Tibial nerve (tissue), 4 donors: Measurements from ENCODE around the gene KLC1. TPM values are rescaled to one million over a fixed set of nuclear protein-coding genes. Genes with fewer than 3 reads are reported as not detected.

Source experiments
- DNase-seq, 2 donors: peaks; one replicate each; pipeline ENCODE4 v3.0.0-alpha.2; 2019; ENCODE audit warnings: low spot score in 2 of 2
- H3K27ac ChIP-seq, 4 donors: fragments of 200-600 bp; sonication (generic) in 3 of 4; one replicate each; pipeline ENCODE4 v1.5.1; 2017 to 2019; ENCODE audit warnings: mild to moderate bottlenecking in 1 of 4
- H3K27me3 ChIP-seq, 2 donors: fragments of 200-600 bp; sonication (generic) in 1 of 2; one replicate each; pipeline versions ENCODE4 v1.5.1 to v1.6.0; 2017 to 2019
- H3K36me3 ChIP-seq, 3 donors: fragments of 200-600 bp; sonication (generic); one replicate each; pipeline ENCODE4 v1.5.1; 2018 to 2019
- H3K4me1 ChIP-seq, 4 donors: fragments of 200-600 bp; sonication (generic) in 3 of 4; one replicate each; pipeline ENCODE4 v1.5.1; 2017 to 2019
- H3K4me3 ChIP-seq, 4 donors: fragments of 200-600 bp; sonication (generic) in 3 of 4; one replicate each; pipeline ENCODE4 v1.5.1; 2017 to 2019; ENCODE audit warnings: mild to moderate bottlenecking in 1 of 4, moderate library complexity in 1 of 4
- H3K9me3 ChIP-seq, 4 donors: fragments of 200-600 bp; sonication (generic) in 3 of 4; one replicate each; pipeline ENCODE4 v1.5.1; 2017 to 2019
- EP300 ChIP-seq, 2 donors: sonication (generic); formaldehyde crosslinking; IDR thresholded peaks; one replicate each; pipeline ENCODE4 v1.6.1; 2017; ENCODE audit warnings: antibody characterized with exemption in 2 of 2, mild to moderate bottlenecking in 1 of 2
- POLR2A ChIP-seq, 2 donors: fragments of 450-650 bp; IDR thresholded peaks; one replicate each; pipeline ENCODE4 v1.6.1; 2017; ENCODE audit warnings: antibody characterized with exemption in 2 of 2, mild to moderate bottlenecking in 2 of 2, moderate library complexity in 2 of 2
- WGBS, 2 donors: methylation state at CpG; one replicate each; pipeline ENCODE4 v1.1.5; 2018; 5-methylcytosine and 5-hydroxymethylcytosine counted together
- total RNA-seq, 4 donors: library from RNA; depleted of rRNA; stranded (reverse); fragments of >200 nt; gene quantifications; one replicate each; pipeline ENCODE4 v1.1.0, GENCODE V29; 2016
- TF ChIP-seq, protein P1 (sequence below), 5 experiments: fragments of 200-600 bp in 3 of 5; fragments of 450-650 bp in 2 of 5; sonication (generic) in 3 of 5; IDR thresholded peaks; one replicate each; pipeline ENCODE4 v1.5.1; 2016 to 2019; ENCODE audit warnings: antibody characterized with exemption in 5 of 5, mild to moderate bottlenecking in 3 of 5, moderate library complexity in 2 of 5

KLC1 gene
- total RNA-seq, 4 donors from 2014 or later: 402 to 561 (median 495) TPM

DNA sequence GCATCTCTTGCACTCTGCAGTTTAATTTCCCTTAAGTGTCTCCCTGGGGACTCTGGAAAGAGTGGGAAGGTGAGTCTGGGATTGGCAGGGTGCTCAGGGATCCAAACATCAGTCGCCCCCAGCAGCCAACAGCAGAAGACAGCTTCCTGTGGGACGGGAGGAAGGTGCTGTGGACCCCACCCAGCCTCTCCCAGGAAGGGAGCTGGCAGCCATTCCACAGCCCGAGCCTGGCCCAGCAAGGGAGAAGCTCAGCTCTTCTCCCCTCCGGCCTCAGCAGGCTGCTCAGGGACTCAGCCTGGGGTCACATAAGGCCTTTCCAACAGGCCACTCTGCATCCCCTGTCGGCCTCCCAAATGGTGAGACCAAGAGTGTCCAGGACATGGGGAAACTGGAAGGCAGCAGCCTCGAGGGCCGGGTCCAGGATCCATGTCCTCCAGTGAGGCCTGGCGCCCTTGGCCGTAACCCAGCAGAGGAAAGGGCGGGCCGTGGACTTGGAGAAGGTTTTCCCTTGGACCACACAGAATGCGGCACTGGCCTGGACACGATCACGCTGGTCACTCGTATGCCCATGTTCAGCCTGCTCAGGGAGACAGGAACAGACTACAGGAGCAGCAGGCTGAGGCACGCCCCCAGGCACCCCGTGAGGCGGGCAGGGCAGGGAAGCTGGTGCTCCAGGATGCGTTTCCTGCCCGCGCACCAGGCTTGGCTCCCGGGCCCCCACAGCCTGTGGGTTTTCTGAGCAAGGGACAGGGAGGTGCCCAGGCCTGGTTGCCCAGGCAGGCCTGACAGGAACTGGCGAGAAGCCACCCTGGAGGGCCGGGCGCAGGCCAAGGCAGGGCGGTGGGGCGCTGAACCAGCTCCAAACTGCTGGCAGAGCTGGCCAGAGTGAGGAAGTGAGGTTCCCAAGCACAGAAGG, 82.8 kb downstream of the KLC1 start:
- Histone ChIP-seq H3K36me3 (peaks cover 0 to 34% (median 4%) of the 10 kb centered on the region in 3 donors), H3K27me3 (no peaks in the 10 kb centered on the region), H3K4me3 (no peak overlapping the region), H3K4me1 (peaks cover 0 to 49% (median 10%) of the 10 kb centered on the region in 4 donors), H3K9me3 (no peaks in the 10 kb centered on the region), H3K27ac (peak overlapping the region in 3 of 4 donors; percentile 32 to 70 (median 38))
- 48 to 49% methylated on average over 14 to 19 of the region's 27 CpGs for WGBS, 2 donors
- DNase-seq: no peak
- TF ChIP-seq, protein P1, sequence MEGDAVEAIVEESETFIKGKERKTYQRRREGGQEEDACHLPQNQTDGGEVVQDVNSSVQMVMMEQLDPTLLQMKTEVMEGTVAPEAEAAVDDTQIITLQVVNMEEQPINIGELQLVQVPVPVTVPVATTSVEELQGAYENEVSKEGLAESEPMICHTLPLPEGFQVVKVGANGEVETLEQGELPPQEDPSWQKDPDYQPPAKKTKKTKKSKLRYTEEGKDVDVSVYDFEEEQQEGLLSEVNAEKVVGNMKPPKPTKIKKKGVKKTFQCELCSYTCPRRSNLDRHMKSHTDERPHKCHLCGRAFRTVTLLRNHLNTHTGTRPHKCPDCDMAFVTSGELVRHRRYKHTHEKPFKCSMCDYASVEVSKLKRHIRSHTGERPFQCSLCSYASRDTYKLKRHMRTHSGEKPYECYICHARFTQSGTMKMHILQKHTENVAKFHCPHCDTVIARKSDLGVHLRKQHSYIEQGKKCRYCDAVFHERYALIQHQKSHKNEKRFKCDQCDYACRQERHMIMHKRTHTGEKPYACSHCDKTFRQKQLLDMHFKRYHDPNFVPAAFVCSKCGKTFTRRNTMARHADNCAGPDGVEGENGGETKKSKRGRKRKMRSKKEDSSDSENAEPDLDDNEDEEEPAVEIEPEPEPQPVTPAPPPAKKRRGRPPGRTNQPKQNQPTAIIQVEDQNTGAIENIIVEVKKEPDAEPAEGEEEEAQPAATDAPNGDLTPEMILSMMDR (IDR thresholded peaks at IDR 0.05): no peak
- TF ChIP-seq POLR2A (IDR thresholded peaks at IDR 0.05) (no peak), EP300 (IDR thresholded peaks at IDR 0.05) (no peak)

DNA sequence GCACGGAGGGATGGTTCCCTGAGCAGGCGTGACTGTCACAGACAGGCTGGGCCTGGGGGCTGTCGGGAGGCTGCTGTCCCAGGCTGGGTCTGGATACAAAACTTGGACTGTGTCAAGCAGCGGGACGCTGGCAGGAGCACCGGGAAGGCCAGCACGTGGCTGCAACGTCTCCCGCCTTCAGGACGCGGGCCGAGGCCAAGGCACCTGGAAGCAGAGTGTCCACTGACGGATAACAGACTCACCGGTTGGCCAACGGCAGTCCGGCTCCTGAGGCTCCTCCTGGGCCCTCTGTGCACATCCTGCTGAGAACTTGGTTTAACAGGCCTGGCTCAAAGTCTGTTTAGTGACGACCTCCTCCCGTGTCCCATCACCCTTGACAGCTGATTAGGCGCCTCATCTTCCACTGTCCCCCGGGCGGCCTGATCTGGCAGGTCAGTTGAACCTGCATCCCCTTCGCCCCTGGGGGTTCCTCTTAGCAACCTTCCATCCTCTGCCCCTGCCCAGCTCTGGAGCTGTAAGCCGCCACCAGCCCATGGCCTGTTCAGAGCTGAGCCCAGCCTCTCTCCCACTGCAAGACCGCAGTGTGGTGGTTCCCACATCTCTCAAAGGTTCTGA, 83.7 kb downstream of the KLC1 start:
- H3K4me1 ChIP-seq: peaks cover 0 to 57% (median 19%) of the 10 kb centered on the region in 4 donors
- WGBS, 2 donors: 67 to 81% methylated on average over 23 to 24 of the region's 24 CpGs
- peak overlapping the region in 3 of 4 donors; percentile 32 to 70 (median 38) for H3K27ac ChIP-seq

DNA sequence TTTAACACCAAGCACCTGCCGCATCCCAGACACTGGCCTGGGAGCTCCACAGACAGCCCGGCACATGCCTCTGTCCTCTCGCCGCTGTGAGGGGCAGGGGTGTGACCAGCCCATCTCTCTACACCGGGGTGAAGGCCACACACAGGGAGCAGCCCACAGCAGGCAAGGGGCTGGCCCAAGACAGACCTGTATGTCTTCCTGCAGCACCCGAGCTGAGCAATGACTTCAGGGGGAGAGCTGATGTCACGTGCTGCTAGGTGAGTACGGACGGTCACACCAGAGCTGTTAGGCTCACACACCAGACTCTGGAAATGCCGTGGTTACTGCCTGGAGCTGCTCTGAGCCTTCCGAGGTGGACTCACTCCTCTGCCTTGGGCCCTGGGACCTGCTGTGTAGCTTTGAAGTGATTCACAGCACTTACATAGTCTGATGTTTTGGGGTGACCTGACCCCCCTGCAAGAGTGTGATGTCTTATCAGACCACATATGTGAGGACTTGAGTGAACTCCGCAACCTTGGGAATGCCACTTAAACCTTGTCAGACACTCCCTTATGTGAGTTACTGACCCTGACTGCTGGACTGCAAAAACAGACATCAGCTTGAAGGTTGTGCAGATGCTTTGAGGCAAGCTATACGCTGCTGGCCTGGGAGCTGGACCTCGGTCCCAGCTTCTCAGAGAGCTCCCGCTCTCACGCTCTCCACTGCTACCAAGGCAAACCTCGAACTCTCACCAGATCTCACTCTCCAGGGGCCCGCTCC, 84.5 kb downstream of the KLC1 start:
- TF ChIP-seq, protein P1 (IDR thresholded peaks at IDR 0.05): no peak
- no peak for TF ChIP-seq EP300 (IDR thresholded peaks at IDR 0.05)
- TF ChIP-seq POLR2A (IDR thresholded peaks at IDR 0.05): no peak
- Histone ChIP-seq H3K4me3 (no peak overlapping the region), H3K27me3 (no peaks in the 10 kb centered on the region), H3K27ac (no peak overlapping the region), H3K36me3 (peaks cover 0 to 17% (median 0%) of the 10 kb centered on the region in 3 donors), H3K9me3 (no peaks in the 10 kb centered on the region), H3K4me1 (peaks cover 0 to 64% (median 24%) of the 10 kb centered on the region in 4 donors)
- WGBS, 2 donors: 82 to 90% methylated on average over 16 to 18 of the region's 18 CpGs
- DNase-seq: no peak

More for the DNA sequence above, 83.7 kb downstream of the KLC1 start:
- Histone ChIP-seq H3K36me3 (peaks cover 0 to 24% (median 2%) of the 10 kb centered on the region in 3 donors), H3K27me3 (no peaks in the 10 kb centered on the region), H3K9me3 (no peaks in the 10 kb centered on the region), H3K4me3 (no peak overlapping the region)
- TF ChIP-seq EP300 (IDR thresholded peaks at IDR 0.05): no peak
- TF ChIP-seq, protein P1 (IDR thresholded peaks at IDR 0.05): no peak
- TF ChIP-seq POLR2A (IDR thresholded peaks at IDR 0.05): no peak
- DNase-seq: no peak

DNA sequence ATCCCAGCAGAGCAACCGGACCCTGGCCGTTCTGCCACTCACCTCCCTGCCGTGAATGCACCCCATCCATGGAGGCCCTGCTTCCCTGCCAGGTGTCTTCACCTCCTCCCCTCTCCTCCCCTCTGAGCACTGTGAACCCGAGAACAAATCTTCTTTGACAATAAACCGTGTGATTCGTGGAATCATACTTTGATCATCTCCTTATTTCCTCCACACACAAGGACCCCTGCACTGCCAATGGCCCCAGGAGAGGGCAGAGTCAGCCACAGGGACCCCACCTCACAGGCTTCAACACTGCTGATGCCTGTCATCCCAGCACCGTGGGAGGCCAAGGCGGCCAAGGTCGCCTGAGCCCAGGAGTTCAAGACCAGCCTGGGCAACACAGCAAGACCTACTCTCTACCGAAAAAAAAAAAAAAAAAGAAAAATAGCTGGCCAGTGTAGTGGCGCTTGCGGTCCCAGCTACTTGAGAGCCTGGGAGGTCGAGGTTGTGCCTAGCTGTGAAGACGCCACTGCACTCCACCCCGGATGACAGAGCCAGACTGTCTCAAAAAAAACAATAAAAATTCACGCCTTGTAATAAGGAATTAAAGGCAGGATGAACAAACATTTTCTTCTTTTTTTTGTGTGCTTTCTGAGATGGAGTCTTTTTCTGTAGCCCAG, 85.2 kb downstream of the KLC1 start:
- no peak for DNase-seq
- Histone ChIP-seq H3K27ac (no peak overlapping the region), H3K36me3 (peaks cover 0 to 10% (median 0%) of the 10 kb centered on the region in 3 donors), H3K4me1 (peaks cover 0 to 71% (median 27%) of the 10 kb centered on the region in 4 donors), H3K4me3 (peak overlapping the region in 2 of 4 donors; percentile 62 to 97), H3K9me3 (no peaks in the 10 kb centered on the region), H3K27me3 (no peaks in the 10 kb centered on the region)
- TF ChIP-seq EP300 (IDR thresholded peaks at IDR 0.05) (no peak), POLR2A (IDR thresholded peaks at IDR 0.05) (no peak)
- TF ChIP-seq, protein P1 (IDR thresholded peaks at IDR 0.05): no peak
- 69 to 73% methylated on average over 16 of the region's 16 CpGs for WGBS, 2 donors
